A204.1 (cell line): ENCODE data around the gene C1orf198.

Experiments used
- FAIRE-seq: peaks from 2 replicates; lab custom pipeline; 2012; peaks lifted over from hg19 to GRCh38; lab: Jason Lieb, UNC

C1orf198 gene

DNA sequence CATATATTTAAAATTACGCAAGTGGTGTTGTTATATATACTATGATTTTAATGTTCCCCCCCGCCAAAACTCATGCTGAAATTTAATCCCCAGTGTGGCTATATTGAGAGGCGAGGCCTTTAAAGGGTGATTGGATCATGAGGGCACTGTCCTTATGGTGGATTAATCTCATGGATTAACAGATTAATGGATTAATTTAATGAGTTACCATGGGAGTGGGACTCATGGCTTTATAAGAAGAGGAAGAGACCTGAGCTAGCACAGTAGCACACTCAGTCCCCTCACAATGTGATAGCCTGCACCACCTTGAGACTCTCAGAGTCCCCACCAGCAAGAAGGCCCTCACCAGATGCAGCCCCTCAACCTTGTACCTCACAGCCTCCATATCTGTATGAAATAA, 34.8 kb downstream of the C1orf198 start:
- FAIRE-seq, result no peak

DNA sequence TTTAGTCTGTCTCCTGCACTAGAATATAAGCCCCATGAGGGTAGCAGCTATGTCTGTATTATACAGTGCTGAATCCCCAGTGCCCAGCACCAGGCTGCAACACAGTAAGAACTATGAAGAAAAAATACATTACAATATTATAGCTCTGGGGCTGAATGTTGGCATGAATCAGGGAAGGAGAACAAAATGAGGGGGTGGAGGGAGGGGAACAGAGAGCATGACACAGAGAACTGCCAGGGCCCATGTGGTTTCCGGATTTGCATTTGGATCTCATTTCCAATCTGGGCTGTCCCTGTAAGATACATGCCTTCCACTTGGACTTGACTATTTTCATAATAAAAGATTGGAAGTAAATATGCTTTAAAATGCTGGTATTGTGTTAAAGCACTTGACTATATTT, 35.8 kb downstream of the C1orf198 start:
- no peak for FAIRE-seq

DNA sequence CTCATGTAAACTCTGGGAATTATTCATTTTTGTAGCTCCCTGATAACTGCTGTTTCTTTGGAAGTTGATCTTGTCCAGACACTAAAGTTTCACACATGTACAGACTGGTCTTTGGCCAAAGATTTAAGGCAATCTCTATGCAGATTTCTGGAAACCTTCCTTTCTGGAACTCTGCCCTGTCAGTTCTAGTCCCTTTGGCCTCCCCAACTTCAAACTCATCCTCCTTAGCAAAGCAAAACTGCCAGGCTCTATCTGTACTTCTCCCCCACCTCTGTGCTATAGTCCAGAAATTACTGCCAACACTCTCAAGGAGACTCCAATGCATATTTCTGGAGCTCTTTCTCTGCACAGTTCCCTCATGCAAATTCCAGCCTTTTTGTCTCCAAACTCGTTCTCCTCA, 36.5 kb downstream of the C1orf198 start:
- FAIRE-seq, result no peak

DNA sequence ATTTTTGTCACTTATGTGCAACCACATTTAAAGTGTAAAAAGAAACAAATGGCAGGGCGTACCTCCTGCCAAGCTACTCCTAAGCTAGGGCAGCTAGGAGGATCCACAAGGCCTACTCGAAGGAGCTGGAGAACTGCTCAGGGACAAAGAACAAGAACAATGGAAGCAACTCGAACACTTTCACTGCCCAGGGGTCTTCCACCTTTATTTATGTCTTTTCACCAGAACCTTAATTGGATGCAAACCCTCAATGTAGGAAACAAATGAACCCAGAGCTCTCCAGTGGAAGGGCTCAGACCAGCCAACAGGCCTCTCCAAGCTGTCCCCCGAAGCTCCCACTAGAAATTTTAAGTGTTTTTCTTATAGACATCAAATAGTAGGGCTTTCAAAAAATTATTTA, 39.9 kb downstream of the C1orf198 start:
- no peak for FAIRE-seq

DNA sequence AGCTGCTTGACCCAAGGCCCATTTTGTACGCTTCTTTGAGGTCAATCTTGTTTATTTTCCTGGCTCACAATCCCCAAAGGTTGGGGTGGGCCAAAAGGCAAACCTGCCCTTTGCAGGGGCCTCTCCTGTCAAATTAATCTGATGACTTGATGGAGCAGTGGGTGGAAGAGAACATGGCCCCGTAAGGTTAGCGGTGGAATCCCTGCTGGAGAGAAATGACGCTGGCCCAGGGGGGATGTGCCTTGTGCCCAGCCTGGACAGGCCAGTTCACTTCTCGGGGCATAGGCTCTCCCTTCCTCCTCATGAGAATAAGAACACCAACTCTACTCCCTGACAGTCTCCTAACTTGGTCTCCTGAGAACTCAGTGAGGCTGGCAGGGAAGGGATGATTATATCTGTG, 40.5 kb downstream of the C1orf198 start:
- no peak for FAIRE-seq

DNA sequence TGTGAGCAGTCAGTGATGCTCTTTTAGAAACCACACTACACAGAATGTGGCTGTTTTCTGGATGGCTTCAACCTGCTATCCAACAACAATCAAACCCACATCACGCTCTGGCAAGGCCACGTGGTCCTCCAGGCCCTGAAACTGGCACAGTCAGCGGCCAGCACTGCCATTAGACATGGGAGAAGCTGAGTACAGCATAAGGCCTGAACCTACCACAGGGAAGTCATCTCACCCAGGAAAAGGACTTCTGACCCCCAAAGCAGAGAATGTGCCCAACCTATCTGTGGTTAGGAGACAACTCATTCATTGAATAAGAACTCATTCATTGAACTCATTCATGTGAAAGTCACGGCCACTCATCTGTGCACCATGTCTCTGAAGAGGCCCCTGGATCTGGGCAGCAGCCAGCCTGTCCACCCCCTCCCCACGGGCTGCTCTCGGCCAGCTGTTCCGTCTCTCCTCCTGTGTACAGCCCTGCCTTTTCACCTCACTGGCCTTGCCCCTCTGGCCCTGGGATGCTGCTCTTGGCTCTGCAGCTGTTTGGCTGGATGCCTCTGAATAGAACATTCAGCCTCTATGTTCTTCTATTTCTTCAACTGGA, 41.1 kb downstream of the C1orf198 start:
- FAIRE-seq, result no peak

DNA sequence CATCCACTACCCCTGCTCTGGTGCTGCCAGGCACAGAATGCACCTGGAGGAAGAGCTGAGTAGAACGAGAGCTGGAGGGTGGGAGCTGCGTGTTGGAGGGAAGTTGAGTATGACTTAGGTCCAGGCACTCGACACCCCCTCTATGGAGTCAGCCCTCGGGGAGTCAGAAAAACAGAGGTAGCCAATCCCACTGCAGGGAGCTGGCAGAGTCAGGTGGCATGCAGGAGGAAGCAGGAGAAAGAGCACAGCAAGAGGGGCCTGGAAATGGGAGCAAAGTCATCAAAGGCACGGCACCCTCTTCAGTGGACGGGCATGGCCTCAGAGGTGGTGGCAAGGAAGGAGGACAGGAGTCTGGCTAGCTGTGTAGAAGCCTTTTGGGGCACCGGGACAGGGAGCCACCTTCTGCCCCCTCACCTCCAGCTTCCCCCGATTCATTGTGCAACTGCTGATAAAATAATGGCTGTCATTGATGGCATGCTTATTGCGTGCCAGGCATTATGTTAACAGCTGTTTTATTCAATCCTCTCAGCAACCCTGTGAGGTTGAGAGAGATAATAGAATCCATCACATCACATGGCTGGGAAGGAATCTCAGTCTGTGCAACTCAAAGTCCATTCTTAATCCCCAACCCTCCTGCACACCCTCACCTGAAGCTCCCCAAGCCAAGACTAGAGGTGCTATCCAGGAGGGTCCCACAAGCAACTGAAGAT, 42.0 kb downstream of the C1orf198 start:
- FAIRE-seq, result no peak

DNA sequence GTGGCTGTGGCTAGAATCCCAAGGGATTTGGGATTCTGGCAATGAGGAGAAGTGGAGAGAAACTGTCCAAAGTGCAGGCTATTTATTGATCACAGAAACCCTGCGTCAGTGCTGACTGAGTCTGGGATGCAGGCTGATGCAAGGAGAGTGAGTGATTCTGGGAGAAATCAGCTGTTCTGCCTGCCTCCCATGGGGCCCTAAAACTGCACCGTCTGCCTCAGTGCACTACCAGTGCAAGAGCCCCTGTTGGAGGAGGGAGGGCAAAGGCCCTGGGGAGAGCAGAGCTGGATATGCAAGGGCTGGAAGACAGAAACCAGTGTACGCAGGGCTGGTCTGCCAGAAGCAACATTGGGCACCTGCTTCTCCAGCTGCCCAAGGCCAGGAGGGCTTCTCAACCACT, 42.6 kb downstream of the C1orf198 start:
- FAIRE-seq, result no peak

DNA sequence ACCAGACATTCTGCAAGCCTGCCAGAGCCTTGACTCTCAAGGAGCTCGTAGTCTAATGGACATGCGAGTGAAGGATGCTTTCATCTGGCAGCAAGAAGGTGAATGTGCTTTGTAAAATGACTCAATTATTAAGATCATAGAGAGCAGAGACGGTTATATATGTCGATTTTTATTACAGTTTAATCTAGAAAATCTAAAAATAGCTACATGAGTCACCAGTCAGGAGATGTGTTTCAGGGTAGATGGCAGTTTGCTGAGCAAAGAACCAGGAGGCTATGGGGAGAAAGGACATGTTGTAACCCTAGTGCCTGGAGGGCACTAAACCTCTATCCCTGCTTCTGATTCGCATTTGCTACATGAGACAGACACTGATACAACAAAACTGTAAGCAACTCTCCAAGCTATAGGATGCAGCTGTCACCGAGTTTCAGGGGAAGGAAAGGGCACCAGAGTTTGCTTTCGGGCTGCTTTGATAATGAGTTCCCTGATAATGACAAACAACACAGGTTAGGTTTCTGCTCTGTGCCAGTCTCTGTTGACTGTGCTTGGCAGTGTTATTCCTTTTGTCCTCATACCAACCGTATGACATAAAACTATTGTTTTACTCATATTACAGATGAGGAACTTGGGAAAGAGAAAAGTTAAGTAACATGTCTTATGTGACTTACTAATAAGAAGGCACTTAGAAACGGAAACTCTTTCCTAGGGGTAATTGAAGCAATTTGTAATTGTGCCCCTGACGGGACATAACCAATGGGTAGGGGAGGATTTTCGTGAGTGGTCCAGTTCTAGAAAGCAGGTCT, 43.2 kb downstream of the C1orf198 start:
- no peak for FAIRE-seq

DNA sequence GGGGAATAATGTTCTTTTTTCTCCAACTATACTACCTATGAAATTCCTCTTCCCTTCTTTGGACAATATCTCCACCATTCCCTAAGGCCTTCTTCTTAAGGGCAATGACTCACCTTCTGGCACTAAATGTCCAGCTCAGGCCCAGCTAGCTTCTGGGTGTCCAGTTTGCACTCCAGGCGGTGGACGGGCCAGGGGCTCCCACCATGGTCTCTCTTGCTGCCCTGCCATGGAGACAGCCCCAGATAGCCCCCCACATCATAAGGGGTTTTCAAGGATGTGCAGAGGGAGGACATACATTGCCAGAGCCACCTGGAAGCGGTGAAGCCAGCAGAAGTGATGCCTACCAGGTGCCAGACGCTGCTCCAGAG, 43.8 kb downstream of the C1orf198 start:
- no peak for FAIRE-seq

DNA sequence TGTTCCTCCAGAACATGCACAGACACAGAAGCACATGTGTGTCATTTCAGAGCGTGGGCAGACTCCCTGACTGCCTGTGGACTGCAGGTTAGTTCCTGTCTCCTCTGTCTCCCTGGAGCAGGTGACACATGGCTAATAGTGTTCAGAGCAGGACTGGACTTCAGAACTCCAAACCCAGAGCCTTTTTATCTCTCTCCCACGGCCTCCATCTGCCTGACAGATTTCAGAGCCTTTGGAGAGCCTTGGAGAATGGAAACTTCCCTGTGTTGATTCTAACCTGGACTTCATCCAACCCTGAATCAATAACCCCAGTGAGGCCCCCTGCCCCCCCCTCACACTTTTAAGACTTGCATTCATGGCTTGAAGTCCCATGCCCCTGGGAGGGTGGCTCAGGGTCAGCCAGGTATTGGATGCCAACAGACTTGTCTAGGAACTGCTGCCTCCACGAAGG, 44.4 kb downstream of the C1orf198 start:
- no peak for FAIRE-seq

DNA sequence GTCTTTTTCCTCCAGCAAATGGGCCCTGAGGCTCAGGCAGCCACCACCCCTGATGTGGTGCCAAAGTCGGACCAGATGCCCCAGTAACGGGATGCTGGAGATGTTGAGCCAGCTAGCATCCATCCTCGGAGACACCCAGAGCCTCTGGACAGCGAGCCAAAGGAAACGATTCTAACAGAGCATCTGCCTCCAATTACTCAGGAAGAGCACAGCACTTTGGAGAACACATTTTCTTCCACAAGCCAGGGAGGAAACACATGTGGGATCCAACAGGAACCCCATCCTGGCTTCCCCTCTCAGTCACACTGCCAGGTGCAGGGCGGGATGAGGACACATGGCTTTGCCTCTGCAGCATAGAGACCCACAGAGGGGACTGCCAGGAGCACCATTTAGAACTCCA, 44.9 kb downstream of the C1orf198 start:
- FAIRE-seq, result no peak

DNA sequence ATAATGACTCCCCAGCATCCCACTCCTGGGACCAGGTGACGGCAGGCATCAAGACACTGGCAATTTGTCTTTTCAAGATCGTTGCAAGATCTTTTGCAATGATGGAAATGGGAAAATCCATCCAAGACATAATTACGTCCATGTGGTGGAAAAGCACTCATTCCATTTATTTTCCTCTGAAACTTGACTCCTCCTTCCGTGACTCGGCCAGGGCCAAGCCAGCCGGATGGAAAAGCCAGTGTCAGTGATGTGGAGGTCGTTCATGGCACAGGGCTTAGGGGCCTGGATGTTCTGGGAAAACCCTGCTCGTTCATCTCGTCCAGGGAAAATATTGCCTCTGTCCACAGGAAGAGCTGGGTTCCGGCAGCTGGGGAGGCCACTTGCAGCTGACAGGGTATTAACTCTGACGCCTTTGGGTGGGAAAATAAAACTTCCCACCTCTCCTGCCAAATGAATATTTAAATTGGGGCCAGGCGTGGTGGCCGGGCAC, 46.2 kb downstream of the C1orf198 start:
- no peak for FAIRE-seq

DNA sequence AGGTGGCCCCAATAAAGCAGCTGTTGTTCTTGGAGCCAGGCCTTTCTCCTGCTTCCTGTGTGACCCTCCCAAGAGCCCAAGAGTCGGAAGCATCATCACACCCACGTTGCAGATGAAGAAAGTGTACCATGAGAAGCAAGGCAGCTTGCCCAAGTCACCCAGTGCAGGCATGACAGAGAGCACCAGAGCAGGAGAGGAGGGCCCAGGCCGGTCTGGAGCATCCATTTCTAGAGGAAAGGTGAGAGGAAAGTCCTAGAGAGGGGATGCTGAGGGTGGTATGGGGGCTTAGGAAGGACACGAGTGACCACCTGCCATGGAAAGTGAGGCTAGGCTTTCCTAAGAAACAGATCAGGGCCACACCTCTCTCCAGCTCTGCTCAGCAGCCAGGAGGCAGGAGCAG, 47.0 kb downstream of the C1orf198 start:
- FAIRE-seq, result no peak

DNA sequence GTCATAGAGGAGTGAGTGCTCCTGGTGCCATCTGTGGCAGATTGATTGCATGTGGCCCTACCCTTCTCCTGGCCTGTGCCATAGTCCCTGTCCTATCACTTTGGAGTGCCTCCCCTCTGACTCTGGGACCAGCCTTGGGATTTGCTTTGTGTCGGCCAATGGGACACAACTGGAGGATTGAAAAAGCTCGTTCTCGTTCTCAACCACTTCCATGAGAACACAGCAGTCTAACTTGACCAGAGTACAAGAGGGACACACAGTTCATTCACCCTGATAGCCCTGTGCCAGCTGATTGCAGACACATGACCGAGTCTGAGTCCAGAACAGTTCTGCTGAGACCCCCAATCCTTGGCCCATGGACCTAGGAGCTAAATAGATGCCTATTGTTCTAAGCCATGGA, 47.8 kb downstream of the C1orf198 start:
- no peak for FAIRE-seq

DNA sequence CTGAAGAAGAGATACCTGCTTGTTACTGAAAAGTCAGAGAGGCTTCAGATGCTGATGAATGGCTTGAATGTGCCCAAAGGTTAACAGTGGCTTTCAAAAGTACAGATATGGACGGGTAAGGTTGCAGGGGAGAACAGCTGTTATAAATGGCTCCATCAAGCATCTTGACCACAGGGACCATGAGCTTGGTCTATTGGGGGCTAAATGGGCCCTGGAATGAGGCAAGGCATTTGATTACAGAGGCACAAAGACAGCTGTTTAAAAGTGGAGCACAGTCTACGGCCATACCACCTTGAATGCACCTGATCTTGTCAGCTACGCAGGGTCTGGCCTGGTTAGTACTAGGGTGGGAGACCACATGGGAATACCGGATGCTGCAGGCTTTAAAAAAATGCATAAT, 48.3 kb downstream of the C1orf198 start:
- FAIRE-seq, result no peak

DNA sequence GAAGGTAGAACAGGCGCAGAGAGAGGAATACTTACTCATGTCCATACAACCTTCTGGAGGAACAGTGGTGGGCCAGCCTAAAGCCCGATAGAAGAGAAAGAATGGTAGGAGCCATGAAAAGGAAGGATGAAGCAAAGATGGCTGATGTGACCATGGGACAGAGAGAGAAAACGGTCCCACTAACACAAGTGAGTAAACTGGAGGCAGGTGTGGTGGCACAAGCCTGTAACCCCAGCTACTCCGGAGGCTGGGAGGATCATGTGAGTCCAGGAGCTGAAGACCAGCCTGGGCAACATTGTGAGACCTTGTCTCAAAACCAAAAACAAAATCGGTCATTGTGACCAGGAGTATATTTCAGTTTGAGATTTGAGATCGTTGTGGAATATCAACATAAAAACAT, 49.4 kb downstream of the C1orf198 start:
- no peak for FAIRE-seq

DNA sequence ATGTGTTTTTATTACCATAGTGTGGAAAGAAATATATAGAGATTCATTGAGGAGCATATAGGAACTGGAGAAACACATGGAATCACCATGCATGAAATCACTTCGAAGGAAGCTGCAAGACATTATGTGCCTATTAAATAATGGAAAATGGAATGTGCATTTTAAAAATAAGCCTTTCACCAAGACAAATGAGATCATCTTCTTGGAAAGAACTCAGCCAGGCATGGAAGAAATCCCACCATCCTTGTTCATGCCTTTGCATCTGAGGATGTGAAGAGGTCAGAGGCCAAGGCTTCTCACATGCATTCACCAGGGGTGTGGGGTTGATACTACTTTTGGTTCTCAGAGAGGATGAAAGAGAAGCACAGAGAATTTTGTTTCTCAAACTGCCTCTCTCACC, 50.0 kb downstream of the C1orf198 start:
- no peak for FAIRE-seq

DNA sequence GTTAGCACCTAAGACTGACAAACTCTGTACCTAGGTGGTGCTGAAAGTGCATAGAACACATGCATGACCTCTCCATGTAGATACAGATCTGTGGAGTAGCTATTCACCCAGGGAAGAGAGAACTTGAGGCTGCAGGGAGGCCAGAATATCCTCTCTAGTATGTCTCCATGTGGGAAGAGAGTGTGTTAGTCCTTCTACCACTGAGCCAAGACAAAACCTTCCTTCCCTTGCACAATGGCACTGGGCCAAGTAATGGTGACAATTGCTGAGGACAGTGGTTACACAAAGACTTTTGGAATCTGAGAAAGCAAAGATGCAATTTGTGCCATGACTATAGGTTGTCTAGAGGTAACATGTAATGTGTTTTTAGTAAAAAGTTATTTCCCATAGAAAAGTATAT, 52.3 kb downstream of the C1orf198 start:
- no peak for FAIRE-seq

DNA sequence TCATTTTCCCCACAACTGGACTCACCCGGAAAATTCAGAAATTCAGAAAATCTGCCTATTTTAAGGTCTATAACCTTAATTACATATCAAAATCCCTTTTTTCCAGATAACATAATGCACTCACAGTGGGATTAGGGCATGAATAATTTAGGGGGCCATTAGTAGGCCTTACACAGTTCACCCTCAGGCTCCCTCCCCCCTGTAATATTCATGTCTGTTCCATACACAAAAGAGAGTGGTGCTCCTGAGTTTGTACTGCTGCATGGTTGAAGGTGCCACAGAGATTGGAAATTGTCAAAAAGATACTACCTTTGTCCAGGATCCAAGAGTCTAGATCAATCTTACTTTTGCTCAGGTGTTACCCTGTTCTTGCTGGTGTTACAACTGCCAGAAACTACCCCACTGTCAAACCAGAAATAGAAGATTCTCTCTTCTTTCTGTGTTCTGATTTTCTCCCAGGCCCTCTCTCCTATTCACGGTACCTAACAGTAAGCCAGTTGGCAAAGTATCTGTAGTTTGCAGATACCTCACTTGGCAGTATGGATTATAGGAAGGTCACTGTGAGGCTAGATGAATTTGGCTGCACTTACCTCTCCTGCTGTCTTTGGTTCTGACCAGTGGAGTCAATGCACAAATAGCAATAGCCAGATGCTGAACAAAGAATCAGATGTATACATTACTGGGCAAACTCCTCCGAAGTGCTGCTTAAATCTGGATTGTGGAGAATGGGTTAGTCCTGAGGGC, 53.2 kb downstream of the C1orf198 start:
- FAIRE-seq, result no peak

DNA sequence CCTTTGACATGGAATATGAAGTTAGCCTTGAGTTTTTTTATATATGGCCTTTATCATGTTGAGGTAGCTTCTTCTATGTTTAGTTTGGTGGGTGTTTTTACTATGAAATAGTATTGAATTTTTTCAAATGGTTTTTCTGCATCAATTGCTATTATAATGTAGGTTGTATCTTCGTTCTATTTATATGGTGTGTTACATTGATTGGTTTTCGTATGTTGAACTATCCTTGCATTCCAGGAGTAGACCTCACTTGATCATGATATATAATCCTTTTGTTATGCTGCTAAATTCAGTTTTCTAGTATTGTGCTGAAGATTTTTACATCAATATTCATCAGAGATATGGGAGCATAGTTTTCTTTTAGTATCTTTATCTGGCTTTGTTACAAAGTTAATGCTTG, 55.8 kb downstream of the C1orf198 start:
- no peak for FAIRE-seq

DNA sequence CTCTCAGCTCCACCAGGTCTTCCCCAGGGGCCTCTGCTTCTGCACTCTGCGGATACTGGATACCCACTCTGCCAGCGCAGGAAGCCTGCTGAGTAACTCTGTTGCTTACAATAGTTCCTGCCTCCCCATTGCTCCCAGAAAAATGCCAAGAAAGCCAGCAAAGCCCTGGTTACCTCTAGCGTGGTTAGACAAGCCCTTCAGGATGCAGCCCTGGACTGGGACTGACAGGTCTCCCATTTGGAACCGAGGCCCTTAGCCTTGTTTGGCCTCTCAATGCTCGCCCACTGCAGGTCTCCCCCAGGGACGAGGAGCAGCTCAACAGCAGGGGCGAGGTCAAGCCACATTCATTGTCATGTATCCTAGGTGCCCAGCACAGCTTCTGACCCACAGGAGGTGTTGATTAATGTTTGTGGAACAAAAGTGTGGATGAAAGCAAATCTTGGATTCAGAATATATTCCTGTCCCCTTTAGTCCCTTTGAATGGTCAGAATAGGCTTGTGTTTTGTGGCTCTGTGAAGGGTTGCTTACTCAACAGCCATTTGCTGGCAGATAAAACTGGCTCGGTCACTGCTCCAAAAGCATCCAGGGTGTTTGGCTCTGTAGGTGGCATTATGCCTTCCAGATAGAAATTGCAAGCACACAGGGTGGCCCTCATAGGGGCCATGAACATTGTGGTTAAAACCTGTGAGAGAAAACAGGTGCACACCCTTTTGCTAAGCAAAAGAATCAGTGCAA, 58.9 kb downstream of the C1orf198 start:
- no peak for FAIRE-seq
